Stimulated activated naive CD4-positive, alpha-beta T cell (primary cell): Measurements from ENCODE around the gene FABP2.
"Not testable (repeated sequence)": the region's sequence is repeated elsewhere in the genome, so short reads cannot be mapped to it uniquely, and the experiment has no call there.

Experiments
- DNase-seq, 6 experiments: peaks; one replicate each; lab custom pipeline; 2025; lab: John Stamatoyannopoulos, UW

FABP2 gene

DNA sequence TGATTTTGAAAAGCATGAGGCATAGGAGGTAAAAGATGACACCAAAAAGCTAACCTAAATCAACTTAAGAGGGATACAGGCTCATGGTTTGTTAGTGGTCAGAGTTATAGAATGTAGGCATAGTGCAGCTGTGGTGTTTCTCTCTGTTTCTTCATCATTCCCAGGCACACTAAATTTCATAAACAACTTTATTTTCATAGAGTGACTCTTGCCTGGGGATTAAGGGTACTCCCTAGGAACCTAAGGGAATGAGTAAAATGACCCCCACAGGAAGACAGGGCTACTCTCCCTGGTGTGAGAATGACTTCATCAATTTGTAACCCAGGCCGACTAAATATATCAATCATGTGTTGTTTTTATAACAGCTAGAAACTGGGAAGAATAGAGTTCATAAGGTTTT, 11.1 kb downstream of the FABP2 start:
- no peak for DNase-seq

DNA sequence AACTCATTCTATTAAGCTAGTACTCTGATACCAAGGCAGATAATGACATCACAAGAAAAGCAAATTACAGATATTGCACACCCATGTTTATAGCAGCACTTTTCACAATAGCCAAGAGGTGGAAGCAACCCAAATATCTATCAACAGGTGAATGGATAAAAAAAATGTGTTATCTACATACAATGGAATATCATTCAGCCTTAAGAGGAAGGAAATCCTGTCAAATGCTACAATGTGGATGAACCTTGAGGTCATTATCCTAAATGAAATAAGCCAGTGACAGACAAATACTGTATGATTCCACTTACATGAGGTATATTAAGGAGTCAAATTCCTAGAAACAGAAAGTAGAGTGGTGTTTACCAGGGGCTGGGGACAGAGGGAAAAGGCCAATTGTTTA, 14.3 kb downstream of the FABP2 start:
- DNase-seq = no peak

- DNase-seq = no peak
Measured at GRCh38 chr4:119304431-119304830, 17.5 kb downstream of the FABP2 start.

GRCh38 chr4:119303587-119304305, 18.2 kb downstream of the FABP2 start:
- DNase-seq = no peak

- DNase-seq = no peak
Measured at GRCh38 chr4:119302073-119302832, 19.7 kb downstream of the FABP2 start.

- DNase-seq = no peak
Measured at GRCh38 chr4:119300101-119300978, 21.6 kb downstream of the FABP2 start.

- no peak for DNase-seq
Measured at GRCh38 chr4:119299741-119300100, 22.2 kb downstream of the FABP2 start.

- DNase-seq = no peak
Measured at GRCh38 chr4:119299260-119299671, 22.7 kb downstream of the FABP2 start.

DNA sequence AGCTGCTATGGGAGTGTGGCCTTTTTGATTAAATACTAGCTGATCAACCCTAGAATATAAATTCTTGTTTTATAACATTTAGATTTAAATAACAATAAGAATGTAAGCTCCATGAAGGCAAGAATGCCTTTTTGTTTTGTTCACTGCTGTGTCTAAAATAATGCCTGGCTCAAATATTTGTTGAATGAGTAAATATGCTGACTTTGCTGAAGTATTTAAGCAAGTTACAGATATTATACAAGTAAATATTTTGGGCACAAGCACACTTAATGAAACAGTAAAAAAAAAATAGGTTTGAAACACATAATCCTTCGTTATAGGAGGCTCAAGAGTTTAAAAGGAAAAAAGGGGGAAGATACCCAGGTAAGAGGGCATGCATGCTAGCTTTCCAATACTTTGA, 24.1 kb downstream of the FABP2 start:
- no peak for DNase-seq

DNA sequence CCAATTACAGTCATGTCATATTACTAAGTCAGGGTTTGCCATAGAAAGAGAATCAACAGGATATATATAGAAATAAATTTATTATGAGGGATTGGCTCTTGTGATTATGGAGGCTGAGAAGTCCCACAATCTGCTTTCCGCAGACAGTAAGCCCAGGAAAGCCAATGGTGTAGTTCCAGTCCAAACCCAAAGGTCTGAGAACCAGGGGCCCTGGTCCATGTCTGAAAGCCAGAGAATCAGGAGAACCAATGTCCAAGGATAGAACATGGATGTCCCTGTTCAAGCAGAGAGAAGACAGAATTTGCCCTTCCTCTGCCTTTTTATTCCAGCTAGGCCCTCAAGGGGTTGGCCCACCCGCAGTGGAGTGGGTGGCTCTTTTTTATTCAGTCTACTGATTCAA, 25.6 kb downstream of the FABP2 start:
- DNase-seq = no peak

GRCh38 chr4:119290598-119290997, 31.3 kb downstream of the FABP2 start:
- no peak for DNase-seq

DNA sequence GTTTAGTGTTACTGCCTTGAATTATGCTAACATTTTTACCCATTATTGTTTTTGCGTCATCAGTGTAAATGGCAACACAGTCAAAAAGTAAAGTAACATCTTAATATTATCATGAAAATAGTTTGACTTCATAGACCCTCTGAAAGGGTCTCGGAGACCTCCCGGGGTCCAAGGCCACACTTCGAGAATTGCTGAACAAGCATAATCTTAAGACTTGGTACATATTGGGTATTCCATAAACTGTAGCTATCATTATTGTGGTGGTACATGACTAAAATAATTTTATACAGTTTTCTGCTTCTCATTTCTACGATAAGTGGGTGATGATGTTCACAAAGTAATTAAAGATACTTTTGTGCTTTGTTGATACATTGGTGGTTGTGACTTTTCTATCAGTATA, 32.6 kb downstream of the FABP2 start:
- no peak for DNase-seq

DNA sequence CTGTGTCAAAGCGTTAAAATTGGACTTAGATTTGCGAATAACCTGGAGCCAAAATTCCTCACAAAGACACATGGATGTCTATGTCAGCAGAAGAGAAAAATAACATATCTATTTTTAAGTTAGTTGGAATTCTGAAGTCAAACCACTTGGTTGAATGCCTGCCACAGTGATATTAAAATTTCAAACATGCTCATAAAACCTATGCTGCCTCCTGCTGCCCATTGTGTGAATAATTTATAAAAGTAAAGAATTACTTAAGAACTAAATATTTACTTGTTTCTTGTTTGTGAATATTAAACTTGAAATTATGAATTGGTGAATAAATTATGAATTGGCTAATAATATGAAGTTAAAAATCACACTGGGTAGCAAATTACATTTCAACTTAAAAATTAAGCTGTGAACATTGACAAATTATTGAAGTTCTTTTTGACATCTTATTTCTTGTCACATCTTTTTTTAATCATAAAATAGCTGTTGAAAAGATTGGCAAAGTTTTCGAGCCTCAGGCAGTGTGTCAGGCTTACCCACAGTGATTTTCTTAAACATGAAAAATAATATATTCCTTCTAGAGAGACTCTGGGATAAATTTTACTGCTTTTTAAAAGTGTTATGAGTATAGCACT, 35.4 kb downstream of the FABP2 start:
- no peak for DNase-seq

DNA sequence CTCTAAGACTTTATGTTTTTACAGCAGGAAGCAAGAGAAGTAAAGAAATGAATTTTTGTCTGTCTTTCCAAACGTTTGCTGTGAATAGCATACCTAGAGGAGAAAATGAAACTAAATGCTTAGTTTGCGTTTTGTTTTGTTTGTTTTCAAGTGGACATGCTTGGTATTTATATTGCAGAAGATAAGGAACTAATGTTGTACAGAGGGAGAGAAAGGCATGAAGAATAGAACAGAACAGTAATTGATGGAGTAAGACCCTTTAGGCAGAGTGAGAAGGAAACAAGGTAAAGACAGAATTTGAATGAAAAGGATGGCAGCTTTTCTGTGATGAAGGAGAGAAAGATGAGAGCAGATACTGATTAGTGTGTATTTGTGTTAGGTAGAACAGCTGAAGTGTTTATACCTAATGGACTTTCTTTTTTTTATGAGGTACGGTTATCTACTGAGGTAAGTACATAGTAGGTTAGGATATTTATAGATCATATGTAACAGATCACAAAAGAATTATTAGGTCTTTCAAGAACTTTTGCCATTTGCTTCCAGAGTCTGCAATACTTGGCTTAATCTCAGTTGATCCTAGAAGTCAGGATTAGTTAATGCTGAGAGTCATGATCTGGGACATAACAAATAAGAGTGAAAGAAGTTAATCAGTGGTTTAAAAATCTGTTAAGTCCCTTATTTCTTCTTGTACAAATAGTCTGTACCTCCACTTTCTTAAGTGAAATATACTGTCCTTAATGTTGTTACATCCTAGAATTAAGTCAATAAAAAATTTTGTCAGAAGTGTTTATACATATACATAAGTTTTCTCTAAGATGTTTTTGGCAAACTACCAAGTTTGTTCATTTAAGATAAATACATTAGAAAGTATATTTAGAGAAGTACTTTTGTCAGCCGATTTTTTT, 36.8 kb downstream of the FABP2 start:
- no peak for DNase-seq

DNA sequence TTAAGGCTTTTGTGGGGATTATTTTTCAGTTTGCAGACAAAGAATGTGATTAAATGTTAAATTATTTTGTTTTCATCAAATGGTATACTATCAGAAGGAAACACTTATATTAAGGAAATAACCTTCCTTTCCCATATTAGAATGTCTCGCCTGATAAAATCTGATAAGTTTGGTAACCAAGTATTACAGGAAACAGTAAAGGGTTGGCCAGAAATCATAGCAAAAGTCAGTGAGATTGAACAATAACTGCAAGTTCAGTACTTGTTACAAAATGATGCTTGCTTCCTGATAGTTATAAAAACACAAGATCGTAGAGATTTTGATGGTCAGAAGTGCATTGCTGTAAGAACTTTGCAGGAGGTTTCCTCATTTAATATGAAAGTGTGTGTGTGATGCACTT, 40.5 kb downstream of the FABP2 start:
- no peak for DNase-seq

GRCh38 chr4:119279945-119280344, 42.0 kb downstream of the FABP2 start:
- not testable (repeated sequence) for DNase-seq

GRCh38 chr4:119279541-119279940, 42.4 kb downstream of the FABP2 start:
- DNase-seq = not testable (repeated sequence)

GRCh38 chr4:119271361-119272085, 50.4 kb downstream of the FABP2 start:
- no peak for DNase-seq

GRCh38 chr4:119268466-119268865, 53.5 kb downstream of the FABP2 start:
- DNase-seq = no peak
